GM04503 (cell line): ENCODE results near the gene PPP1R2C.

Source experiments
- DNase-seq: peaks from one replicate; pipeline ENCODE4 v3.0.0-alpha.2; 2012; ENCODE audit warnings: low read depth

The PPP1R2C gene

DNA sequence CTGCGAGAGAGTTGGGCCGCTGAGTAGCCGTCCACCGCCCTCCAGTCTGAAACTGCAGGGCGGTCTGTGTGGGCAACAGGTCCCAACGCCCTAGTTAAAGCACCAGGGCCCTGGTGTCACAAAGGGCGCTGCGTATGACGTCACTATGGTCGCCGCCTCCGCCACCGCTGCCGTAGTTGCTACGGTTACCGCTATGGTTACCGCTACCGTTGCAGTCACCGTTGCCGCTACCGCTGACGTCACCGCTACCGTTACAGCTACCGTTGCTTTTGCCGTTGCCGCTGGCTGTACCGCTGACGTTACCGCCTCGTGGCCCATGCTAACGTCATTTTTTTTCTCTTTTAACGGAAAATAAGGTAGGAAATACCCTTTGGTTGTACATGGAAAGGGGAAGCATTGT lies at the start of gene PPP1R2C:
PPP1R2C (minus strand) TSS at position 68 of the 400 bp plus-strand sequence. CDS start 84 bp downstream, outside the sequence.
- no peak for DNase-seq

GRCh38 chrX:42825201-42825600 lies 47.2 kb upstream of the PPP1R2C start:
- DNase-seq = no peak

GRCh38 chrX:42824541-42824940 lies 46.6 kb upstream of the PPP1R2C start:
- no peak for DNase-seq

GRCh38 chrX:42823443-42823842 lies 45.5 kb upstream of the PPP1R2C start:
- DNase-seq = no peak

- DNase-seq = no peak
Measured at GRCh38 chrX:42821803-42822443, 44.0 kb upstream of the PPP1R2C start.

- DNase-seq = no peak
Measured at GRCh38 chrX:42818151-42818921, 40.4 kb upstream of the PPP1R2C start.

DNA sequence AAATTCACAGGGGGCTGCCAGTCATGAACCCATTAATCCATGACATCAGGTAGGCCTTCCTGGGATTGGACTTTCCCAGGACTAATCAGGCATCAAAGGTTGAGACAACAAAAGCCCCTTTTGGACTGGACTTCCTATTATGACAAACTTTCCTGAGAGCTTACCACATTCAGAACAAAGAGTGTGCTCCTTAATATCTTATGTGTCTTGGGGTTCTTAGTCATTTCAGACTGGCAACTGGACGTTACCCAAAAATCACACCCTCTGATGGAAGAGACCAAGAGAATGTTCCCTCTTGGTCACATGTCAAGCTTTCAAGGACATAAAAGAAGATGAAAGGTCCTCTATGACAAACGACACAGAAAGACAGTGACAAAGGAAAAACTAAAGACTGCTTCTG lies 31.6 kb upstream of the PPP1R2C start:
- DNase-seq = no peak

- no peak for DNase-seq
Measured at GRCh38 chrX:42807393-42807792, 29.4 kb upstream of the PPP1R2C start.

DNA sequence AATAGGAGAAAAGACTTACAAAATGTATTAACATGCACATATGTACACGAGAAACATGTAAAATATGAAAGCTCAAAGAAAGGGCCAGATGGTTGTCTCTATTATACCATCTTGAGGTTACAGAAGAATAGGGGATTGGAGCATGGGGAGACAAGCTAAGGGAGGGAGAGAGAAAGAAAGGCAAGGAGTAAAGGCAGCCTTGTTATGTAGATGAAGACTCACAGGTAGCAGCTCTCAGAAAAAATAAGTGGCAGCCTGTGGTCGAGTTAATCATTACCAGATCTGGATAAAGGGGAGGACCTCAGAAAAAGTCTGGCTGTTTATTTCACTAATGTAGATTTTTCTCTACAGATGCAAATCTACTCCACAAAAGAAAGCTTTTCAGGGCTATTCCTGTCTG lies 26.6 kb upstream of the PPP1R2C start:
- no peak for DNase-seq

DNA sequence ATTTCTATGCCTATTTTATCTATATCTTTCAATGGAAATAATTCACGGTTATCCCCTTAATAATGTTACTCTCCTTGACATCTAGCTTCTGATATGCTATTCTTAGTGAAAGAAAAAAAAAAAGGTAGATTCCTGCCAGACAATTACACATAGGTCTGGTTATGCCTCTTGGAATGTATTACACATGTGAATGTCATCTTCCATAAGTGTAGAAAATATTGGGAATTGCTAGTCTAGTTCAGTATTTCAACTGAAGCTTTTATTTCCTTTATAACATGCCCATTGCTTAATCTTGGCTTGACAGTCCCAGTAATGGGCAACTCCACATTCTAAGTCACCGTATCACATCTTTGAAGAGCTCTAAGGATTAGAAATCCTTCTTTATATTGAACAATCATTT lies 25.4 kb upstream of the PPP1R2C start:
- DNase-seq = peak; percentile 27

DNA sequence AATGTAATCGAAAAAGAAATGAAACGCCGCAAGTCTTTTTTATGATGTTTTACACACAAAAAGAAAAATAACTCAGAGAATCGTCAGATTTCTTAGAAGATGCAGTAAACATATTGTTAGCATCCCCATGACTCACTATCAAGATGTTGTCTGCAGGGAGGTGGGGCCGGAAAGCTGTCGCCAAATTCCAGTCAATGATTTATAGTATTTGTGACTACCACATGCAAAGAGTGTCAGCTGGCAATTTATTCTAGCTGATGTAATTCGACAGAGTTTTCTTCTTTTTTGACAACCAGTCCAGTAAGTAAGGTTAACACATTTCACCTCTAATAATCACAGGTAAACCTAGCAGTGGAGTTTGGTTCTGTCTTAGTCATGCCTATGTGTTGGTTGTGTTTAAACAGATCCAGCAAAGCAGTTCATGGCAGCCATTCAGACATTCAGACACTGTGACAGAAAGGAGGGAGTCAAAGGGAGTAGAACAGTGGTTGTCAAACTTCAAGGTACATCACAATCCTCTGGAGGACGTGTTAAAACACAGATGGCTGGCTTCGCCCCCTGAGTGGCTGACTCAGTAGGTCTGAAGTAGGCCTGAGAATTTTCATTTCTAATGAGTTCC lies 19.8 kb upstream of the PPP1R2C start:
- peak; percentile 22 for DNase-seq

GRCh38 chrX:42783451-42783850 lies 5.5 kb upstream of the PPP1R2C start:
- DNase-seq = no peak

GRCh38 chrX:42776195-42776594 lies 1.8 kb downstream of the PPP1R2C start:
- DNase-seq = no peak

- DNase-seq = no peak
Measured at GRCh38 chrX:42772874-42773273, 5.1 kb downstream of the PPP1R2C start.

- DNase-seq = no peak
Measured at GRCh38 chrX:42771506-42772335, 6.2 kb downstream of the PPP1R2C start.

- DNase-seq = no peak
Measured at GRCh38 chrX:42770566-42770965, 7.4 kb downstream of the PPP1R2C start.

GRCh38 chrX:42759881-42760280 lies 18.1 kb downstream of the PPP1R2C start:
- no peak for DNase-seq

DNA sequence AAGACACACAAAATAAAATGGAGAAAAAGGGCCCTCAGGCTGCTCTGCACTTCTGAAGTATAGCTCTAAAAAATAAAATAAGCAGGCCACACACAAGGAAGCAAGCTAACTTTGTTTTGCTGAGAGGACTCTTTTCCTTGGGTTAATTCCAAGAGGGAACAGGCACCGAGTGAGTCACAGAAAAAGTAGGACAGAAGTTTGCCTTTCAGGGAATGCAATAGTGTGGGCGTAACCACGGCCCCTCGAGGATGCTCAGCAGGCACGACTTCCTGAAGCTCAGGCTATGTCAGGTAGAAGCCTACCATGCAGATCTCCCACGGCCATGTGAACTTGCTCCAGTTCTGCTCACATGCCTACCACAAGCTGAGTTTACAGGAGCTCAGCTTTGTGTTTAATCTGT lies 22.1 kb downstream of the PPP1R2C start:
- DNase-seq = peak; percentile 27

DNA sequence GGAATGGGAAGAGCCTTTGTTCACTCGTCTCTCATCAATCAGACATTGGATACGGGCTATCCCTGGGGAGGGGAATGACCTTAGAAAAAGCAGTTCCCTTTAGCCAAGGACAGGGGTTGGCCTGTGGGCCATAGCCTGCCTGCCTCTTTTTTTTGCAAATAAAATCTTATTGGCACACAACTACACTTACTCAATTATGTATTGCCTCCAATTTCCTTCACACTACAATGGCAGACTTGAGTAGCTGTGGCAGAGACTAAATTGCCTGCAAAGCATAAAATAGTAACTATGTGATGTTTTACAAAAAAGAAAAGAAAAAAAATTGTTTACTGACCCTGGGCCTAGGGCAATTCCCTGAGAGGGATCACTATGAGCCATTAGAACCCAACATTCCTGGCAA lies 23.4 kb downstream of the PPP1R2C start:
- no peak for DNase-seq

DNA sequence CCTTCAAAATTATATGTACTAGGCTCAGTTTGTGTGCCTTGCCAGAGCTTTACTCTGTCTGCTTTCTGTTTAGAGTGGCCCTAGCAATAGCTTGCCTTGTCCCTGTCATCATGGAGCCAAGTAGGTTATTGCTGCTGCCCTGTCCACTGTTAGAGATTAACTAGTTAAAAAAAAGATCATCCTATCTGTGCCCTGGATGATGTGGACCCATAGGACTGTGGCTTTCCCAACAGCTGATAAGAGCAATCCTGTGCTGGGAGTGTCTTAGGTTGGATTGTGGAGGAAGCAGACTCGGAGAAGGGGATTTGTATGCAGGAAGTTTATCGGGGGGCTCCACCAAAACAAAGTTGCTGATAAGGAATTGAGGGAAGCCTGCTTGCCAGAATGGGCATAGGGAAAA lies 23.8 kb downstream of the PPP1R2C start:
- DNase-seq = no peak

GRCh38 chrX:42752730-42753129 lies 25.2 kb downstream of the PPP1R2C start:
- no peak for DNase-seq

GRCh38 chrX:42751573-42751972 lies 26.4 kb downstream of the PPP1R2C start:
- DNase-seq = no peak
